GM18526 (cell line): Measurements from ENCODE around the gene RABGEF1.

ENCODE experiments used
- POLR2A ChIP-seq: IDR thresholded peaks from 3 replicates; pipeline ENCODE4 v1.6.1; 2011; ENCODE audit not compliant: insufficient read length; ENCODE audit errors: extremely low read depth

Gene RABGEF1

DNA sequence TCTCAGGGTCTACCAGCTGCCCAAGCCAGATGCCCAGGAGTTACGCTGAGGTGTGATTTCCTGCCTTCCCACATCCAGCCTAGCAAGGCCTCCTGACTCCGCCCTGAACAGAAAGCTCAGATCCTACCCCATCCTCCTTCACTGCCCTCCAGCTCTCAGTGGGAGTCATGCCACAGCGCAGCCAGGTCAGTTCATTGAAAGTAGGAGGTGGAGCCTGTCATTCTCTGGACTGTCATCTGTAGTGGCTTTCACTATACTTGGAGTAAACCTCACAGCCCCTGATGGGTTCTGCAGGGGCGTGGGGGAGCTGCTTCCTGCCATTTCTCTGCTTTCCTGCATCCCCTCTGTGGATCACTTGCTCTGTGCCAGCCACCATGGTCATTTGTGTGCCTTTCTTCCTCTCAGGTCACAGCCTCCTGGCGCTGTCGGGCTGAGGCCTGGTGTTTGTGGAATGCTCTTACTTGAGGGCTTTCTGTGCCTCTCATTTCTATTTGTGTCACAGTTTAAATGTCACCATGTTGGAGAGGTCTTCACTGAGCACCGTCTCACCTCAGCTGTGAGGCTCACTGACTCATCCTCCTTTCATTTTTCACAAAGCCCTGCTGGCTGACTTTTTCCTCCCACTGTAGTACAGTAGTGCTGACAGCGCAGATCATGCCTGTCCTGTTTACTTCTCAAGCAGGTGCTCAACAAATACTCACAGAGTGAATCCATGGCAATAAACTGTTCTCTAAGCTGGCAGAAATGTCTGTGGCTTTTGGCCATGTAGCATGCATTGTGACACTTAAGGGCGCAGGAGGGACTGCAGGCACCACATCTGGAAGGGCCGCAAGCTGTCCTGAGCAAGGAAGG, 119.5 kb downstream of the RABGEF1 start:
- no peak for TF ChIP-seq POLR2A

DNA sequence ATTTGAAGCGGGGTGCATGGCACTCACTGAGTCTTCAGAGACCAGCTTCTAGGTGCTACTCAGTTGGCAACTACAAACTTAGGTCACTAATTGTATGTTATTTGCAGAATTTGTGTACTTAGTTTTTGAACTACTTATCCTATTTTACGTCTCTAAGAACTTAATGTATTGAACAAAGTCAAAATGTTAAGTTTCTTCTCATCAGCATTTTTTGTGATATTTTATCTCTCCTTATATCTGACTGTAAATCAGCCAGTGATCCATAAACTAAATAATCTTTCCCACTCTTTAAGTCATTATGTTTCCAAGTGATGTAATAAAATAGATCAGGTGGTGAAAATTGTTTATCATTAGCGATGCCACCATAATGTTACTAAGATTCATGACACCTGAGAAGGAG, 120.2 kb downstream of the RABGEF1 start:
- TF ChIP-seq POLR2A: no peak
